ENCODE data around the gene COPE.

DNA sequence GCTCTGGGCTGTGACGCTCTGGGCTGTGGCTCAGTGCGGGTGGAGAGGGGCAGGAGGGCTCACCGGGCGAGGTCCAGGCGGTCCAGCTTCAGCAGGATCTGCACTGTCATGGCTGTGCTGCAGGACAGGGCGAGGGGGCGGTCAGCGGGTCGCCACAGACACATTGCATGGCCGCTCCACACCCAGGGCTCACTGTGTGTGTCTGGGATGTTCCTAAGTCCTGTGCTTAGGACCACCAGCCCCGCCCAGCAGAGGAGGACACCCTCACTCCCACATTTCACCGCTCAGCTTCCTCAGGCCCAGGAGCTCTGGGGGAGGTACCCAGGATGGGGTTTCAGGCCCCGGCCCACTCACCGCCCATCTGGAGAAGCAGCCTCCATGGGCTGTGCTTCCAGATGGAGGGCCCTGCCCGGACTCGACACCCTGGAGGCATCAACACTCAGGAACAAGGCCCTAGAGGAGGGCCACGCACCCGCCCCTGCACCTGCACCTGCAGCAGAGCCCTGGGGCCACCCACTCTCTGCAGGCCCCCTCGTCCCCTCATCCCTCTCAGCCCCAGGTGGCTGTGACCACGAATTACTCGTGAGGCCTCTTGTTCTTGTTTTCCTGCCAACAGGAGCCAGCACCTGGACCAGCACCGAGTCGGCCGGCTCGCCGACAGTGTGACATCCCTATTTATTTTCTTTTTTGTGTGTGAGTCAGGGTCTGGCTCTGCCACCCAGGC, 13.5 kb downstream of the COPE start:
- TF ChIP-seq POLR2AphosphoS5 (IDR thresholded peaks at IDR 0.05; ENCODE audit: low read depth, low read length) = no peak
- TF ChIP-seq TAF1 (IDR thresholded peaks at IDR 0.05; ENCODE audit: borderline replicate concordance, insufficient read depth, low read length) = no peak
